HepG2 (cell line): ENCODE results near the gene PELI1. TPM values are rescaled to one million over a fixed set of nuclear protein-coding genes. Genes with fewer than 3 reads are reported as not detected.

Experiments used
- ATAD3A ChIP-seq: sonication (generic); formaldehyde crosslinking; IDR thresholded peaks from 2 replicates; pipeline ENCODE4 v1.4.0; 2020; ENCODE audit warnings: missing genetic modification reagents
- ZNF441 ChIP-seq: sonication (generic); formaldehyde crosslinking; IDR thresholded peaks from 2 replicates; pipeline ENCODE4 v1.7.0; 2021; ENCODE audit warnings: missing genetic modification reagents, borderline replicate concordance
- polyA plus RNA-seq, 8 experiments: library from polyadenylated mRNA; depleted of rRNA in 3 of 8; stranded (reverse) in 7 of 8; unstranded in 1 of 8; fragments of >200 nt; fragmentation: Illumina TruSeq in 4 of 8; extraction: Trizol in 4 of 8; gene quantifications; 2 replicates each; pipeline versions ENCODE4 v1.2.1 to v1.2.3, GENCODE V29; 2011 to 2016; ENCODE audit warnings: low read depth in 4 of 8, missing spikeins in 1 of 8, mixed read lengths in 1 of 8; ENCODE audit not compliant: insufficient read depth in 1 of 8
- total RNA-seq, 5 experiments: library from RNA; depleted of rRNA; stranded (reverse); fragments of >200 nt; fragmentation: Illumina TruSeq; extraction: Trizol; gene quantifications; 2 replicates each; pipeline ENCODE4 v1.2.3, GENCODE V29; 2016; ENCODE audit warnings: low read depth in 1 of 5
- TF ChIP-seq, protein P1 (sequence below): sonication (generic); formaldehyde crosslinking; IDR thresholded peaks from 2 replicates; pipeline ENCODE4 v1.4.0; 2020; ENCODE audit warnings: missing genetic modification reagents, borderline replicate concordance
- TF ChIP-seq, protein P2 (sequence below): sonication (generic); formaldehyde crosslinking; IDR thresholded peaks from 2 replicates; pipeline ENCODE4 v1.4.0; 2020; ENCODE audit warnings: missing genetic modification reagents
- TF ChIP-seq, protein P3 (sequence below): sonication (generic); formaldehyde crosslinking; IDR thresholded peaks from 2 replicates; pipeline ENCODE4 v1.4.0; 2020; ENCODE audit warnings: mild to moderate bottlenecking, missing genetic modification reagents, borderline replicate concordance

PELI1 gene
- total and polyA plus RNA-seq, 2 of the 13 experiments (the other 11 are each of a cell fraction or from before 2014, with no cell fraction given), result 12.5 to 16.2 TPM

DNA sequence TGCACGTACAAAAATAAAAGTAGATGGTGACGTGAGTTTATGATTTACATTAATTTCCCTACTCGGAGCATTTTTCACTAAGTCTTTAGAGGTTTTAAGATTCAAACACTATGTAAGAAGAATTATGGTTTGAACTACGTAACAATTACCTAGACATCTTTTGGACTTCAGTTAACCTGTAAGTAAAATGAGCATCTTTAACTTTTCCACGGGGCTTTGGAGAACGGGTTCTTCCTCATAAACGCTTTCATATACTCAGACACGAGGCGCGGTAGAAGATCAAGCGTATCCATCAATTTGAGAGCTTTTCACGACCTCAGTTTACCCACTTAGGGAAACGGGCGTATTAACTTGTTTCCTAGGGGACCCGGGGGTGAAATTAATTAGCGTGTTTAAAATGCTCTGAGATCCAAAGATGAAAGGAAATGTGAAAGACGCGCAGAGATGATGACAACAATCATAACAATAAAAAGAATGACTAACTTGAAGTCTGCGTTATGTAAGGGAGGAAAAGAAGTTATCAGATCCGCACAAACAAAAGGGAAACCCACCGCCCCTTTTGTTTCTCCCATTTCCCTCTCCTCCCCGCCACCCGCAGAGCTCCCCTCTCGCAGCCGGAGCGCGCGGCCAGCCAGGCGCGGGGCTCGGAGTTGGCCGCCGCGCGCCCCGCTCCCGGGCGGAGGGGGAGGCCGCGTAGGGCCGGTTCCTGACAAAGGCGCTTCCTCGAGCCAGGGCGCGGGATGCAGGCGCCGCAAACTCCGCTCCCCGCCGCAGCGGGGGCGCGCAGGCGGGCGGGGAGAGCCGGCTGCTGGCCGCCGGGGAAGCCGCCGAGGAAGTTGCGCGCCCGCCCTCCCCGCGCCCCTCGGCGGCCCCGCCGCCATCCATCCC, 807 bp downstream of the PELI1 start (continued):
- TF ChIP-seq, protein P1, sequence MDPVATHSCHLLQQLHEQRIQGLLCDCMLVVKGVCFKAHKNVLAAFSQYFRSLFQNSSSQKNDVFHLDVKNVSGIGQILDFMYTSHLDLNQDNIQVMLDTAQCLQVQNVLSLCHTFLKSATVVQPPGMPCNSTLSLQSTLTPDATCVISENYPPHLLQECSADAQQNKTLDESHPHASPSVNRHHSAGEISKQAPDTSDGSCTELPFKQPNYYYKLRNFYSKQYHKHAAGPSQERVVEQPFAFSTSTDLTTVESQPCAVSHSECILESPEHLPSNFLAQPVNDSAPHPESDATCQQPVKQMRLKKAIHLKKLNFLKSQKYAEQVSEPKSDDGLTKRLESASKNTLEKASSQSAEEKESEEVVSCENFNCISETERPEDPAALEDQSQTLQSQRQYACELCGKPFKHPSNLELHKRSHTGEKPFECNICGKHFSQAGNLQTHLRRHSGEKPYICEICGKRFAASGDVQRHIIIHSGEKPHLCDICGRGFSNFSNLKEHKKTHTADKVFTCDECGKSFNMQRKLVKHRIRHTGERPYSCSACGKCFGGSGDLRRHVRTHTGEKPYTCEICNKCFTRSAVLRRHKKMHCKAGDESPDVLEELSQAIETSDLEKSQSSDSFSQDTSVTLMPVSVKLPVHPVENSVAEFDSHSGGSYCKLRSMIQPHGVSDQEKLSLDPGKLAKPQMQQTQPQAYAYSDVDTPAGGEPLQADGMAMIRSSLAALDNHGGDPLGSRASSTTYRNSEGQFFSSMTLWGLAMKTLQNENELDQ (CRISPR knock-in tag), result no peak
- peak; percentile 83 for TF ChIP-seq ZNF441
- no peak for TF ChIP-seq ATAD3A
- TF ChIP-seq, protein P2, sequence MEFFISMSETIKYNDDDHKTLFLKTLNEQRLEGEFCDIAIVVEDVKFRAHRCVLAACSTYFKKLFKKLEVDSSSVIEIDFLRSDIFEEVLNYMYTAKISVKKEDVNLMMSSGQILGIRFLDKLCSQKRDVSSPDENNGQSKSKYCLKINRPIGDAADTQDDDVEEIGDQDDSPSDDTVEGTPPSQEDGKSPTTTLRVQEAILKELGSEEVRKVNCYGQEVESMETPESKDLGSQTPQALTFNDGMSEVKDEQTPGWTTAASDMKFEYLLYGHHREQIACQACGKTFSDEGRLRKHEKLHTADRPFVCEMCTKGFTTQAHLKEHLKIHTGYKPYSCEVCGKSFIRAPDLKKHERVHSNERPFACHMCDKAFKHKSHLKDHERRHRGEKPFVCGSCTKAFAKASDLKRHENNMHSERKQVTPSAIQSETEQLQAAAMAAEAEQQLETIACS (CRISPR knock-in tag), result peak; percentile 48
- TF ChIP-seq, protein P3, sequence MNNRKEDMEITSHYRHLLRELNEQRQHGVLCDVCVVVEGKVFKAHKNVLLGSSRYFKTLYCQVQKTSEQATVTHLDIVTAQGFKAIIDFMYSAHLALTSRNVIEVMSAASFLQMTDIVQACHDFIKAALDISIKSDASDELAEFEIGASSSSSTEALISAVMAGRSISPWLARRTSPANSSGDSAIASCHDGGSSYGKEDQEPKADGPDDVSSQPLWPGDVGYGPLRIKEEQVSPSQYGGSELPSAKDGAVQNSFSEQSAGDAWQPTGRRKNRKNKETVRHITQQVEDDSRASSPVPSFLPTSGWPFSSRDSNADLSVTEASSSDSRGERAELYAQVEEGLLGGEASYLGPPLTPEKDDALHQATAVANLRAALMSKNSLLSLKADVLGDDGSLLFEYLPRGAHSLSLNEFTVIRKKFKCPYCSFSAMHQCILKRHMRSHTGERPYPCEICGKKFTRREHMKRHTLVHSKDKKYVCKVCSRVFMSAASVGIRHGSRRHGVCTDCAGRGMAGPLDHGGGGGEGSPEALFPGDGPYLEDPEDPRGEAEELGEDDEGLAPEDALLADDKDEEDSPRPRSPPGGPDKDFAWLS (CRISPR knock-in tag), result no peak
